ENCODE results near the gene DHX57.

The DHX57 gene

GRCh38 chr2:38875576-38876367 is at the start of gene DHX57, which contains the start of gene MORN2:
Gene DHX57 (minus strand): TSS chr2:38875934. CDS start chr2:38868405, 7,529 bp downstream.
Gene MORN2 (plus strand): TSS chr2:38875976.
- H3K9me3 ChIP-seq: no peaks in the 10 kb centered on the region
- H3K27me3 ChIP-seq: no peaks in the 10 kb centered on the region
- peaks cover 0 to 17% (median 12%) of the 10 kb centered on the region in 4 donors for H3K4me1 ChIP-seq
- DNase-seq: peak; percentile 82 to 93
- H3K4me3 ChIP-seq: peak within 1 kb of the TSS; percentile 75 to 86
- peaks cover 0 to 5% (median 0%) of the 10 kb centered on the region in 3 donors for H3K36me3 ChIP-seq
- TF ChIP-seq CTCF (IDR thresholded peaks at IDR 0.05): no peak
- H3K27ac ChIP-seq: peak within 1 kb of the TSS; percentile 78 to 80
- intact Hi-C loops (cut with DNase I; ENCODE audit: low total_unique reads): no loop called here

- Histone ChIP-seq H3K9me3 (no peaks in the 10 kb centered on the region), H3K27me3 (no peaks in the 10 kb centered on the region), H3K36me3 (peaks cover 0 to 13% (median 0%) of the 10 kb centered on the region in 3 donors), H3K27ac (no peak overlapping the region), H3K4me3 (no peak overlapping the region), H3K4me1 (no peaks in the 10 kb centered on the region)
- intact Hi-C loops (cut with DNase I; ENCODE audit: low total_unique reads): no loop called here
- no peak for DNase-seq
- no peak for TF ChIP-seq CTCF (IDR thresholded peaks at IDR 0.05)
These were observed 47.2 kb upstream of the DHX57 start for GRCh38 chr2:38922902-38923301.

- no peaks in the 10 kb centered on the region for H3K4me1 ChIP-seq
- H3K4me3 ChIP-seq: no peak overlapping the region
- H3K27me3 ChIP-seq: no peaks in the 10 kb centered on the region
- no peaks in the 10 kb centered on the region for H3K9me3 ChIP-seq
- peaks cover 0 to 13% (median 0%) of the 10 kb centered on the region in 3 donors for H3K36me3 ChIP-seq
- no peak for TF ChIP-seq CTCF (IDR thresholded peaks at IDR 0.05)
- intact Hi-C loops (cut with DNase I; ENCODE audit: low total_unique reads): no loop called here
- no peak for DNase-seq
- H3K27ac ChIP-seq: no peak overlapping the region
These were observed 46.7 kb upstream of the DHX57 start for GRCh38 chr2:38922389-38922788.

- H3K27me3 ChIP-seq: no peaks in the 10 kb centered on the region
- no peak overlapping the region for H3K4me3 ChIP-seq
- no peak for TF ChIP-seq CTCF (IDR thresholded peaks at IDR 0.05)
- DNase-seq: no peak
- no peaks in the 10 kb centered on the region for H3K4me1 ChIP-seq
- intact Hi-C loops (cut with DNase I; ENCODE audit: low total_unique reads): no loop called here
- H3K27ac ChIP-seq: no peak overlapping the region
- H3K9me3 ChIP-seq: no peaks in the 10 kb centered on the region
- H3K36me3 ChIP-seq: no peaks in the 10 kb centered on the region
These were observed 36.9 kb upstream of the DHX57 start for GRCh38 chr2:38912619-38913018.

GRCh38 chr2:38911191-38911590 is 35.5 kb upstream of the DHX57 start:
- DNase-seq: no peak
- Histone ChIP-seq H3K36me3 (no peaks in the 10 kb centered on the region), H3K9me3 (no peaks in the 10 kb centered on the region), H3K4me3 (no peak overlapping the region), H3K4me1 (no peaks in the 10 kb centered on the region), H3K27me3 (no peaks in the 10 kb centered on the region), H3K27ac (no peak overlapping the region)
- no peak for TF ChIP-seq CTCF (IDR thresholded peaks at IDR 0.05)
- intact Hi-C loops (cut with DNase I; ENCODE audit: low total_unique reads): no loop called here

Measured in tibial artery (tissue), 4 donors.